Stimulated activated memory B cell treated with anti-CD40 and anti-IgM and Interleukin-4, amounts not matched to agents 10 μg/mL and 1 μg/mL and 100 μg/mL, for 72 hours (primary cell): ENCODE results near the gene DBR1.

Experiments
- ATAC-seq: fragments of 150-1000 bp; cut with Tn5 transposase; 2 replicates; pipeline ENCODE4 v1.10.0; 2021
- H3K27ac Mint-ChIP-seq: one replicate; pipeline ENCODE4 v1.8.0; 2022; ENCODE audit warnings: mild to moderate bottlenecking, mixed read lengths
- H3K27me3 Mint-ChIP-seq: one replicate; pipeline ENCODE4 v1.8.0; 2022; ENCODE audit warnings: mixed read lengths
- H3K36me3 Mint-ChIP-seq: one replicate; pipeline ENCODE4 v1.8.0; 2022; ENCODE audit warnings: mixed read lengths
- H3K4me1 Mint-ChIP-seq: one replicate; pipeline ENCODE4 v1.8.0; 2022; ENCODE audit warnings: mixed read lengths
- H3K4me3 Mint-ChIP-seq: one replicate; pipeline ENCODE4 v1.8.0; 2022; ENCODE audit warnings: mild to moderate bottlenecking, moderate library complexity, mixed read lengths
- H3K9me3 Mint-ChIP-seq: one replicate; pipeline ENCODE4 v1.8.0; 2022; ENCODE audit warnings: mixed read lengths

DBR1 gene, protein sequence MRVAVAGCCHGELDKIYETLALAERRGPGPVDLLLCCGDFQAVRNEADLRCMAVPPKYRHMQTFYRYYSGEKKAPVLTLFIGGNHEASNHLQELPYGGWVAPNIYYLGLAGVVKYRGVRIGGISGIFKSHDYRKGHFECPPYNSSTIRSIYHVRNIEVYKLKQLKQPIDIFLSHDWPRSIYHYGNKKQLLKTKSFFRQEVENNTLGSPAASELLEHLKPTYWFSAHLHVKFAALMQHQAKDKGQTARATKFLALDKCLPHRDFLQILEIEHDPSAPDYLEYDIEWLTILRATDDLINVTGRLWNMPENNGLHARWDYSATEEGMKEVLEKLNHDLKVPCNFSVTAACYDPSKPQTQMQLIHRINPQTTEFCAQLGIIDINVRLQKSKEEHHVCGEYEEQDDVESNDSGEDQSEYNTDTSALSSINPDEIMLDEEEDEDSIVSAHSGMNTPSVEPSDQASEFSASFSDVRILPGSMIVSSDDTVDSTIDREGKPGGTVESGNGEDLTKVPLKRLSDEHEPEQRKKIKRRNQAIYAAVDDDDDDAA

DNA sequence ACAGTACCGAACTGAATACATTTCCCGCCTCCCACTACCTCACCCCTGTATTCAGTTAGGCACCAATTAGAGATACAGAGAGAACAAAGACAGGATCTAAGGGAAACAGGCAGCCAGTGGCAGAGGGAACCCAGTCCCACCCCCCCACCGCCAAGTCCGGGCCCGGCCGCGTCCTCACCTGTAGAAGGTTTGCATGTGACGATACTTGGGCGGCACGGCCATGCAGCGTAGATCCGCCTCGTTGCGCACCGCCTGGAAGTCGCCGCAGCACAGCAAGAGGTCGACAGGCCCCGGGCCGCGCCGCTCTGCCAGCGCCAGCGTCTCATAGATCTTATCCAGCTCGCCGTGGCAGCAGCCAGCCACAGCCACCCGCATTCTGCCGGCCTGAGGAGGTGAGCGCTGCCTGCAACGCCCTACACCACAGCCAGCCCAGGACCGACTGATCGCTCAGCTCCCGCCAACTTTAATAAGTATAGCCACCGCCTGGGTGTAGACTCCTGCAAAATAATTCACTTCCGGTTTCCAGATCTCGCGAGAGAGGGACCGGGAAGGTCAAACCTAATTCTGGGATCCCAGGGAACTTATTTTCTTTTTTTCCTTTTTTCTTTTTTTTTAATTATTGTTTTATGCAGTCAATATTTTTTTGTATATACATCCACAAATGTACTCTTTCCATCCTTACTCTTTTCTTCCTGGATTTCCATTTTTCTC lies at the start of gene DBR1:
Gene DBR1, minus strand, starts transcription at position 501 of the 711 bp plus-strand sequence. Its CDS starts 126 bp downstream, at position 375.
- Mint-ChIP-seq H3K36me3 (peaks cover 9% of the 10 kb centered on the region), H3K4me1 (peaks cover 33% of the 10 kb centered on the region), H3K4me3 (peak within 1 kb of the TSS; percentile 97), H3K27ac (peak within 1 kb of the TSS; percentile 98), H3K9me3 (no peaks in the 10 kb centered on the region), H3K27me3 (peaks cover 7% of the 10 kb centered on the region)
- ATAC-seq: peak; percentile 94

- ATAC-seq: no peak
- Mint-ChIP-seq H3K9me3 (no peaks in the 10 kb centered on the region), H3K4me3 (no peak overlapping the region), H3K36me3 (peaks cover 26% of the 10 kb centered on the region), H3K27ac (no peak overlapping the region), H3K4me1 (peaks cover 22% of the 10 kb centered on the region), H3K27me3 (no peaks in the 10 kb centered on the region)
Observed at GRCh38 chr3:138222942-138223287, 48.2 kb upstream of the DBR1 start.

DNA sequence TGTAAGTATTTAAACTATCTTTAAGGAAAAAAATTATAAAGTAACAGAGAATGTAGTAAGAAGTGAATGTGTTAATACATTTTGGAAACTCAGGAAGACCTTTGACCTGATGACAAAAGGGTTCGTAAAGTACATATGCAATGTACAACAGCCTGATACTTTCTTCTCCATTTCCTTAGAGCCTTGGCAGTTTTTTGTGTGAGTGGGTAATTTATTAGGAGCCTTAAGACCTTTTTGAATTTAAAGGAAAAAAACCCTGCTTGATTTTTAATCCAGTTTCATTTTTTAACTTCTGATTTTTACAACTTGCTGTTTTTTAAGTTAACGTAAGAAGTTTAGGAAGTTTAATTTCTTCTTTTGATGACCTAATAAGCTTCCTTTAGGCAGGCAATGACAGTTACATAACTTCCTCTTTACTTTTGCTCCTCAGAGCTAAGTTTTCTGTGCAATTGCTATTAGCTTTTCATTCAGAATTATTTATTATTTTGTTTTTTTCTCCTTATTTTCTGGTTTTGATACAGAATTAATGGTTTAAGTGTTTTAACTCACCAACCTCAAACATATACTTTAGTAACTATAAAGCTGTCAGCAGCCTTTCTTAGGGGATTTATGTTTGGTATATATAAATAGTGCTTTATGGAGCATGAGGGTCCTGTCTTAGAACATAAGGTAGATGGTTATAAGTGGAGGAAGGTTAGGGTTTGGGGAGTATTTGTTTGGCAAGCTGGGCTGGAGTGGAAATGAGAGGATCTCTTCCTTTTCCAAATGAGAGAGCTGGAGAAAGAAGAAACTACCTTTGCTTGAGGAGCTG lies 47.6 kb upstream of the DBR1 start:
- no peak for ATAC-seq
- Mint-ChIP-seq H3K36me3 (peaks cover 21% of the 10 kb centered on the region), H3K4me3 (no peak overlapping the region), H3K4me1 (peaks cover 27% of the 10 kb centered on the region), H3K27ac (no peak overlapping the region), H3K9me3 (no peaks in the 10 kb centered on the region), H3K27me3 (no peaks in the 10 kb centered on the region)

DNA sequence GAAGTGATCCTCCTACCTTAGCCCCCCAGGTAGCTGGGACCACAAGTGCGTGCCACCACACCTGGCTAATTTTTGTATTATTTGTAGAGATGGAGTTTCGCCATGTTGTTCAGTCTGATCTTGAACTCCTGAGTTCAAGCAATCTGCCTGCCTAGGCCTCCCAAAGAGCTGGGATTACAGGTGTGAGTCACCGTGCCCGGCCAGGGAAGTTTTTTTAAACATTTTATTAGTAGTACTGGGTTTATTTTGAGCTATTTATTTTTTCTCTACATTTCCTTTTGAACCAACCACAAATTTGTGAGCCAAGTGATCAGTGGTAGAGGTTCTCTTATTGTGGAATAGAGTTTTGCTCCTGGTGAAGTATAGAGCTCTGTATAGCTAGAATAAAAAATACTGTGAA lies 46.1 kb upstream of the DBR1 start:
- Mint-ChIP-seq H3K36me3 (peaks cover 12% of the 10 kb centered on the region), H3K27me3 (no peaks in the 10 kb centered on the region), H3K9me3 (no peaks in the 10 kb centered on the region), H3K4me1 (peaks cover 27% of the 10 kb centered on the region), H3K27ac (no peak overlapping the region), H3K4me3 (no peak overlapping the region)
- ATAC-seq: no peak

DNA sequence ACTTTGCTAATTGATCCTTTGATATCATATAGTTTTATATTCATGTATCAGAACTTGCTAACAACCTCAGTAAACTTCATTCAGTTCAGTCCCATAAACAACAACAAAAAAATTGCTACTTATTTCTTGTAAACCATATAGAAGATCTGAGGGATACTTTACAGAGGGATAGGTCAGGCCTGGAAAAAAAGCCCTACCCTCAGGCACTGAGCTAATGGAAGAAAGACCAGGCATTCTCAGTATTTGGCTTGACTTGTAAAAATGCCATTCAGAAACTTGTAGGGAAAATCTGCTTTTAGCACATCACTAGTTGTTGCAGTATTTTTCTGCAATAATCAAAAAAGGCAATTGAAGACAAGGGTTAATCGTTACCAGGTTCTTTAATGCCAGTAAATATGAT lies 45.5 kb upstream of the DBR1 start:
- Mint-ChIP-seq H3K36me3 (peaks cover 12% of the 10 kb centered on the region), H3K4me3 (no peak overlapping the region), H3K27me3 (no peaks in the 10 kb centered on the region), H3K4me1 (peaks cover 27% of the 10 kb centered on the region), H3K9me3 (no peaks in the 10 kb centered on the region), H3K27ac (peak overlapping the region; percentile 17)
- no peak for ATAC-seq

DNA sequence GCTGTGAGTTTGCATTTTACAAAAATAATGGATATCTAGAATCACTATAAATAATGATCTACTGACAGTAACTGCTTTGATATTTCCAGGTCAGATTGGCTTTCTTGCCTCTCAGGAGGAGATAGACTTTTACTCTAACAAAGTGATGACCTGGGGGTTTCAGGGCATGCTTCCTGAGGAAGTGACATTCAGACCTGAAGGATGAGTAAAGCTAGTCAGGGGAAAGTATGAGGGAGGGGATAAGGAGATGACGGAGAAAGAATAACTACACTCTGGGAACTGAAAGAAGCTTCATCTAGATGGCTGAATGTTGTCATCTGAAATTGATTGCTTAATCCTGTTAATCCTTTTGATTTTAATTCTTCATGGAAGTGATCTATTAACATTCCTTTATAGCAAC lies 44.5 kb upstream of the DBR1 start:
- peaks cover 12% of the 10 kb centered on the region for H3K36me3 Mint-ChIP-seq
- peaks cover 27% of the 10 kb centered on the region for H3K4me1 Mint-ChIP-seq
- H3K27ac Mint-ChIP-seq: peak overlapping the region; percentile 17
- H3K9me3 Mint-ChIP-seq: no peaks in the 10 kb centered on the region
- H3K4me3 Mint-ChIP-seq: no peak overlapping the region
- no peaks in the 10 kb centered on the region for H3K27me3 Mint-ChIP-seq
- ATAC-seq: no peak

DNA sequence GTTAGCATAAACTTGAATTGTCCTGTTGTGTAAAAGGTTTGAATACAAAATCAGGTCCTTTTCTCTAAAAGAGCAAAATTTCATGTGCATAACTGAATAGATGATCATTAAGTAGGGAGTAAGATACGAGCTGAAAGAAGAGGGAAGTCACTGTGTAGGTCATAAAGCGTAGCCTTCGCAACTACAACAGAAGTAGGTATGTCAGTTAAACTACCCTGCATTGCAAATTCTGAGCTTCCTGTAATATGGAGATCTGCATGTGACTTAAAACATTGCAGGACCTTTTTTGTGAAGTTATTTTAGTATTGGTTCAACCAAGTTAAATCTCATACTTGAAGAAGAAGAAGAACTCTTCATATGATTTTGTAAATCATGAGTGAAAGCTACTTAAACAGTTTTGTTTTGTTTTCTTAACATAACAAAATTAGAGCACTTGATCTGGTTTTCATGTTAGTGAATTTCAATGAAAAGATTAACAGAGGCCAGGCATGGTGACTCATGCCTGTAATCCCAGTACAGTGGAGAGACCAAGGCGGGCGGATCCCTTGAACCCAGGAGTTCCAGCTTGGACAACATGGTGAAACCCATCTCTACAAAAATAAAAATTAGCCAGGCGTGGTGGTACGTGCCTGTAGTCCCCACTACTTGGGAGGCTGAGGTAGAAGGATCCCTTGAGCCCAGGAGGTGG lies 38.8 kb upstream of the DBR1 start:
- ATAC-seq: no peak
- H3K9me3 Mint-ChIP-seq: no peaks in the 10 kb centered on the region
- H3K4me3 Mint-ChIP-seq: no peak overlapping the region
- H3K27ac Mint-ChIP-seq: no peak overlapping the region
- H3K4me1 Mint-ChIP-seq: peaks cover 18% of the 10 kb centered on the region
- peaks cover 14% of the 10 kb centered on the region for H3K36me3 Mint-ChIP-seq
- no peaks in the 10 kb centered on the region for H3K27me3 Mint-ChIP-seq

- H3K27ac Mint-ChIP-seq: no peak overlapping the region
- ATAC-seq: no peak
- peaks cover 2% of the 10 kb centered on the region for H3K9me3 Mint-ChIP-seq
- no peaks in the 10 kb centered on the region for H3K27me3 Mint-ChIP-seq
- H3K4me3 Mint-ChIP-seq: no peak overlapping the region
- H3K36me3 Mint-ChIP-seq: peaks cover 37% of the 10 kb centered on the region
- H3K4me1 Mint-ChIP-seq: peaks cover 23% of the 10 kb centered on the region
Observed at GRCh38 chr3:138210528-138210927, 35.8 kb upstream of the DBR1 start.

DNA sequence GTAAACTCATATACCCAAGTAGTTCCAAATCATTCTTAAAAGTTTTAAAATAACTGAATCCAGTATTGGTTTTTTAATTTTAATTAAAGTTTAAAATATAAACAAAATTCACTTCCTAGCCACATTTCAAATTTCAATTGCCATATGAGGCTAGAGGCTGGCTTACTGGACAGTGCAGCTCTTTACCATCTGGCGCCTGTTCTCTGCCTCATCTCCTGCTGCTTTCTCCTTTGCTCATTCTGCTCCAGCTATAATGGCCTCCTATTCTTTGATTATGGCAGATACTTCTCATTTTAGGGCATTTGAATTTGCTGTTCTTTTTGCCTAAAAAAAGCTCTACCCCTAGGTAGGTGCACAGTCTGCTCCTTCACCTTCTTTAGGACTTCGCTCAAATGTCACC lies 31.5 kb upstream of the DBR1 start:
- no peak for ATAC-seq
- H3K27me3 Mint-ChIP-seq: no peaks in the 10 kb centered on the region
- peaks cover 40% of the 10 kb centered on the region for H3K36me3 Mint-ChIP-seq
- H3K27ac Mint-ChIP-seq: no peak overlapping the region
- no peak overlapping the region for H3K4me3 Mint-ChIP-seq
- peaks cover 41% of the 10 kb centered on the region for H3K4me1 Mint-ChIP-seq
- peaks cover 2% of the 10 kb centered on the region for H3K9me3 Mint-ChIP-seq

GRCh38 chr3:138205527-138205926 lies 30.8 kb upstream of the DBR1 start:
- peaks cover 39% of the 10 kb centered on the region for H3K36me3 Mint-ChIP-seq
- H3K4me3 Mint-ChIP-seq: no peak overlapping the region
- peaks cover 40% of the 10 kb centered on the region for H3K4me1 Mint-ChIP-seq
- no peaks in the 10 kb centered on the region for H3K27me3 Mint-ChIP-seq
- H3K27ac Mint-ChIP-seq: no peak overlapping the region
- no peak for ATAC-seq
- H3K9me3 Mint-ChIP-seq: peaks cover 2% of the 10 kb centered on the region

GRCh38 chr3:138203938-138204337 lies 29.2 kb upstream of the DBR1 start:
- Mint-ChIP-seq H3K9me3 (peaks cover 2% of the 10 kb centered on the region), H3K27me3 (no peaks in the 10 kb centered on the region), H3K27ac (no peak overlapping the region), H3K4me1 (peaks cover 51% of the 10 kb centered on the region), H3K36me3 (peaks cover 39% of the 10 kb centered on the region), H3K4me3 (no peak overlapping the region)
- ATAC-seq: no peak

- Mint-ChIP-seq H3K27ac (no peak overlapping the region), H3K4me1 (peaks cover 54% of the 10 kb centered on the region), H3K36me3 (peaks cover 37% of the 10 kb centered on the region), H3K4me3 (no peak overlapping the region), H3K27me3 (no peaks in the 10 kb centered on the region), H3K9me3 (peaks cover 2% of the 10 kb centered on the region)
- no peak for ATAC-seq
Observed at GRCh38 chr3:138202945-138203701, 28.4 kb upstream of the DBR1 start.

DNA sequence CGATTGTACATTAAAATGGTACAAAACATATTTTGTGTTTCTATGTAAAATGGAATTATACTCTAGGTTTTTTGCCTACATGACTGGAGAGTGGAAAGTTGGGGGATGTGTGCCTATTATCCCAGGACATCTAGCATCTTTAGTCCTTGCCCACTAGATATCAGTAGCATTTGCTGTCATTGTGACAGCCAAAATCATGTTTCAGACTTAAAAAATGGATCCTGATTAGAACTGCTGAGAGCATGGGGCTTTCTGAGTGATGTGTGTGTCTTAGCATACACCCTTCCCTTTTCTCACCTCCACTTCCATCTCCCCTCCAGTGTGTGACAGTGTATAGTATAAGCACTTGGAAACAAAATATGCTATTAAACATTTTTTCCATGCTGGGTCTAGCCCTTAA lies 25.7 kb upstream of the DBR1 start:
- no peaks in the 10 kb centered on the region for H3K9me3 Mint-ChIP-seq
- peaks cover 25% of the 10 kb centered on the region for H3K36me3 Mint-ChIP-seq
- no peaks in the 10 kb centered on the region for H3K27me3 Mint-ChIP-seq
- no peak overlapping the region for H3K27ac Mint-ChIP-seq
- H3K4me1 Mint-ChIP-seq: peaks cover 37% of the 10 kb centered on the region
- no peak for ATAC-seq
- no peak overlapping the region for H3K4me3 Mint-ChIP-seq

DNA sequence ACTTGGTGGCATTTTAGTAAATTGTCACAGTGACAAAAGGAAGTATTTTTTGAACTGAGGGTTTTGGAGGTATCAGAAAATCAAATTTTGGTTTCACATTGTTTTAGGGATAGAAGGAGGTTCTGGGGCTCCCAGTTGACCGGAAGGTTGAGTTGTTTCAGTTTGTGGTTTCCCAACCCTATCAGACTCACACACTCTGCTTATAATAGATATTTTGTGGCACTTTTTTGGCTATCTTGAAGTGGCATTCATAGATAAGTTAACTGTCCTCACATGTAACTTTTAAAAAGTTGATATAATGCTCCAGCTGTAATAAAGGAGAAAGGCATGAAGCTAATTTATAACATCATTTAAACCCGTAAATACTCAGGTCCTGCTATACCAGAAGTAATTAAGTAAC lies 25.1 kb upstream of the DBR1 start:
- H3K4me3 Mint-ChIP-seq: no peak overlapping the region
- no peak overlapping the region for H3K27ac Mint-ChIP-seq
- H3K9me3 Mint-ChIP-seq: no peaks in the 10 kb centered on the region
- H3K4me1 Mint-ChIP-seq: peaks cover 31% of the 10 kb centered on the region
- ATAC-seq: no peak
- no peaks in the 10 kb centered on the region for H3K27me3 Mint-ChIP-seq
- H3K36me3 Mint-ChIP-seq: peaks cover 20% of the 10 kb centered on the region
